DND-41 (cell line): ENCODE results near the gene ZNF430.
"Not testable (repeated sequence)": the region's sequence is repeated elsewhere in the genome, so short reads cannot be mapped to it uniquely, and the experiment has no call there.

ENCODE experiments used
- EZH2 ChIP-seq: IDR thresholded peaks from 3 replicates; pipeline ENCODE4 v1.6.1; 2012; ENCODE audit warnings: borderline replicate concordance, low read depth, mild to moderate bottlenecking, moderate library complexity, low read length, inconsistent platforms; ENCODE audit not compliant: severe bottlenecking
- TF ChIP-seq, protein P1 (sequence below): IDR thresholded peaks from 2 replicates; pipeline ENCODE4 v1.5.1; 2012; ENCODE audit warnings: borderline replicate concordance, low read length, moderate library complexity, mild to moderate bottlenecking; ENCODE audit not compliant: poor library complexity, severe bottlenecking; ENCODE audit errors: extremely low read depth

DNA sequence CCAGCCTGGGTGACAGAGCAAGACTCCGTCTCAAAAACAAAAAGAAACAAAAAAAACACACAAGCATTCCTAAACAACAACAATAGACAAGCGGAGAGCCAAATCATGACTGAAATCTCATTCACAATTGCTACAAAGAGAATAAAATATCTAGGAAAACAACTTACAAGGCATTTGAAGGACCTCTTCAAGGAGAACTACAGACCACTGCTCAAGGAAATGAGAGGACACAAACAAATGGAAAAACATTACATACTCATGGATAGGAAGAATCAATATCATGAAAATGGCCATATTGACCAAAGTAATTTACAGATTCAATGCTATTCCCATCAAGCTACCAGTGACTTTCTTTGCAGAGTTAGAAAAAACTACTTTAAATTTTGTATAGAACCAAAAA, 27.7 kb upstream of the ZNF430 start:
- TF ChIP-seq, protein P1, sequence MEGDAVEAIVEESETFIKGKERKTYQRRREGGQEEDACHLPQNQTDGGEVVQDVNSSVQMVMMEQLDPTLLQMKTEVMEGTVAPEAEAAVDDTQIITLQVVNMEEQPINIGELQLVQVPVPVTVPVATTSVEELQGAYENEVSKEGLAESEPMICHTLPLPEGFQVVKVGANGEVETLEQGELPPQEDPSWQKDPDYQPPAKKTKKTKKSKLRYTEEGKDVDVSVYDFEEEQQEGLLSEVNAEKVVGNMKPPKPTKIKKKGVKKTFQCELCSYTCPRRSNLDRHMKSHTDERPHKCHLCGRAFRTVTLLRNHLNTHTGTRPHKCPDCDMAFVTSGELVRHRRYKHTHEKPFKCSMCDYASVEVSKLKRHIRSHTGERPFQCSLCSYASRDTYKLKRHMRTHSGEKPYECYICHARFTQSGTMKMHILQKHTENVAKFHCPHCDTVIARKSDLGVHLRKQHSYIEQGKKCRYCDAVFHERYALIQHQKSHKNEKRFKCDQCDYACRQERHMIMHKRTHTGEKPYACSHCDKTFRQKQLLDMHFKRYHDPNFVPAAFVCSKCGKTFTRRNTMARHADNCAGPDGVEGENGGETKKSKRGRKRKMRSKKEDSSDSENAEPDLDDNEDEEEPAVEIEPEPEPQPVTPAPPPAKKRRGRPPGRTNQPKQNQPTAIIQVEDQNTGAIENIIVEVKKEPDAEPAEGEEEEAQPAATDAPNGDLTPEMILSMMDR = not testable (repeated sequence)
- not testable (repeated sequence) for TF ChIP-seq EZH2
